Endothelial cell (in vitro differentiated cells): ENCODE measurements around the gene MDM4. TPM values are rescaled to one million over a fixed set of nuclear protein-coding genes. Genes with fewer than 3 reads are reported as not detected.

Experiments used
- DNase-seq: peaks from one replicate; pipeline ENCODE4 v3.0.0; 2021; ENCODE audit warnings: low spot score
- H3K27ac Mint-ChIP-seq: one replicate; pipeline ENCODE4 v1.8.0; 2021; ENCODE audit warnings: mixed read lengths, inconsistent platforms; ENCODE audit not compliant: unreplicated experiment
- H3K27me3 Mint-ChIP-seq: one replicate; pipeline ENCODE4 v1.8.0; 2021; ENCODE audit warnings: mild to moderate bottlenecking, moderate library complexity, mixed read lengths, inconsistent platforms; ENCODE audit not compliant: unreplicated experiment
- H3K36me3 Mint-ChIP-seq: one replicate; pipeline ENCODE4 v1.8.0; 2021; ENCODE audit warnings: mild to moderate bottlenecking, low read depth, mixed read lengths, inconsistent platforms; ENCODE audit not compliant: unreplicated experiment
- H3K4me1 Mint-ChIP-seq: one replicate; pipeline ENCODE4 v1.8.0; 2021; ENCODE audit warnings: mild to moderate bottlenecking, mixed read lengths, inconsistent platforms; ENCODE audit not compliant: unreplicated experiment
- H3K4me3 Mint-ChIP-seq: one replicate; pipeline ENCODE4 v1.8.0; 2021; ENCODE audit warnings: mild to moderate bottlenecking, mixed read lengths, inconsistent platforms; ENCODE audit not compliant: unreplicated experiment
- H3K9me3 Mint-ChIP-seq: one replicate; pipeline ENCODE4 v1.8.0; 2021; ENCODE audit warnings: mixed read lengths, inconsistent platforms; ENCODE audit not compliant: unreplicated experiment
- total RNA-seq: library from RNA; stranded (reverse); fragmentation: NEBNext Ultra II Directional; extraction: Animal tissue kit (Norgen Biotek cat#: 25700); gene quantifications from one replicate; pipeline ENCODE4 v1.2.1, GENCODE V29; 2021; ENCODE audit not compliant: unreplicated experiment
- TF ChIP-seq, protein P1 (sequence below): fragments of 200-600 bp; sonication (generic); IDR thresholded peaks from one replicate; pipeline ENCODE4 v1.5.0; 2021; ENCODE audit warnings: antibody characterized with exemption; ENCODE audit not compliant: unreplicated experiment

Gene MDM4
- total RNA-seq, 1 donor from 2014 or later = 57.8 TPM

DNA sequence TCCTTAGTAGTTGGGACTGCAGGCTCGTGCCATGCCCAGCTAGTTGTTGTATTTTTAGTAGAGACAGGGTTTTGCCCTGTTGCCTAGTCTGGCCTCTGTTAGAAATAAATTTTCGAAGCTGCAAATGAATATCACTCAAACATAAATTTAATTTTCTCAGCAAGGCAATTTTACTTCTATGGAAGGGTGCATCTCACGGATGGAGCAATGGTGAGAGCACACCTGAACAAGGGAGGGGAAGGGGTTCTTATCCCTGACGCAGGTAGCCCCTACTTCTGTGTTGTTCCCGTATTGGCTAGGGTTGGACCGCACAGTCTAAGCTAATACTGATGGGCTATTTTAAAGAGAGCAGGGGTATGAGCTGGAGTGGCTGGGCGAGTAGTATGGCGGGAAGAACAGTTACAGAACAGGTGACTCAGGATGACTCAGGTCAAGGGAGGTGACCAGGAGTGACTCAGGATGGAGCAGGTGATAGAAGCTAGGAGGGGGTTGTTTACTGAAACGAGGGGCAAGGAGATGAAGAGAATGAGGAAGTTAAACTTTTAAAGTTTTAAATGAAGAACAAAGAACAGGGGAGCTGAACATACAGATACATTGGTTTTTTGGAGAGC lies 7.5 kb downstream of the MDM4 start:
- peaks cover 3% of the 10 kb centered on the region for H3K27me3 Mint-ChIP-seq
- DNase-seq = no peak

DNA sequence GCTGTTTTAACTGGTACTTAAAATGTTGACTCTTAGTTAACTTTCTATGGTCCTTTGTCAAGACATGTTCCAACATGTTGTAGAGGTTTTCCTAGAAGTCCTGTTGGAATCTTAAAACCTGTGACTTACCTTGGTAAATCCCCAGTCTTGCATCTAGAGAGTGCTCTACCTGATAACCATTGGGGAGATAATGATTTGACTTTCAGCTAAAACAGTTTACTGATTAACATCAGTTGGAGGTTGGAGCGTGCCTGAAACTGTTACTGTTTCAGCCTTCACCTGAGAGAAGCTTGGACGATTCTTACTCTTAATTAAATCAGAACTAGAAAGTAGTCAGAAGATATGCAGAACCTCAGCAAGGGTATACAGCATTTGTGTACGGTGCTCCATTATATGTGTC lies 8.8 kb downstream of the MDM4 start:
- H3K36me3 Mint-ChIP-seq = peaks cover 42% of the 10 kb centered on the region
- no peak overlapping the region for H3K27ac Mint-ChIP-seq
- no peak overlapping the region for H3K4me3 Mint-ChIP-seq
- H3K27me3 Mint-ChIP-seq = peaks cover 3% of the 10 kb centered on the region
- TF ChIP-seq, protein P1, sequence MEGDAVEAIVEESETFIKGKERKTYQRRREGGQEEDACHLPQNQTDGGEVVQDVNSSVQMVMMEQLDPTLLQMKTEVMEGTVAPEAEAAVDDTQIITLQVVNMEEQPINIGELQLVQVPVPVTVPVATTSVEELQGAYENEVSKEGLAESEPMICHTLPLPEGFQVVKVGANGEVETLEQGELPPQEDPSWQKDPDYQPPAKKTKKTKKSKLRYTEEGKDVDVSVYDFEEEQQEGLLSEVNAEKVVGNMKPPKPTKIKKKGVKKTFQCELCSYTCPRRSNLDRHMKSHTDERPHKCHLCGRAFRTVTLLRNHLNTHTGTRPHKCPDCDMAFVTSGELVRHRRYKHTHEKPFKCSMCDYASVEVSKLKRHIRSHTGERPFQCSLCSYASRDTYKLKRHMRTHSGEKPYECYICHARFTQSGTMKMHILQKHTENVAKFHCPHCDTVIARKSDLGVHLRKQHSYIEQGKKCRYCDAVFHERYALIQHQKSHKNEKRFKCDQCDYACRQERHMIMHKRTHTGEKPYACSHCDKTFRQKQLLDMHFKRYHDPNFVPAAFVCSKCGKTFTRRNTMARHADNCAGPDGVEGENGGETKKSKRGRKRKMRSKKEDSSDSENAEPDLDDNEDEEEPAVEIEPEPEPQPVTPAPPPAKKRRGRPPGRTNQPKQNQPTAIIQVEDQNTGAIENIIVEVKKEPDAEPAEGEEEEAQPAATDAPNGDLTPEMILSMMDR = no peak
- no peak for DNase-seq
- H3K4me1 Mint-ChIP-seq = no peaks in the 10 kb centered on the region
- H3K9me3 Mint-ChIP-seq = no peaks in the 10 kb centered on the region

More for the DNA sequence above, 7.5 kb downstream of the MDM4 start:
- no peaks in the 10 kb centered on the region for H3K4me1 Mint-ChIP-seq
- peak overlapping the region; percentile 77 for H3K4me3 Mint-ChIP-seq
- TF ChIP-seq, protein P1 = no peak
- no peaks in the 10 kb centered on the region for H3K9me3 Mint-ChIP-seq
- no peak overlapping the region for H3K27ac Mint-ChIP-seq
- peaks cover 40% of the 10 kb centered on the region for H3K36me3 Mint-ChIP-seq

DNA sequence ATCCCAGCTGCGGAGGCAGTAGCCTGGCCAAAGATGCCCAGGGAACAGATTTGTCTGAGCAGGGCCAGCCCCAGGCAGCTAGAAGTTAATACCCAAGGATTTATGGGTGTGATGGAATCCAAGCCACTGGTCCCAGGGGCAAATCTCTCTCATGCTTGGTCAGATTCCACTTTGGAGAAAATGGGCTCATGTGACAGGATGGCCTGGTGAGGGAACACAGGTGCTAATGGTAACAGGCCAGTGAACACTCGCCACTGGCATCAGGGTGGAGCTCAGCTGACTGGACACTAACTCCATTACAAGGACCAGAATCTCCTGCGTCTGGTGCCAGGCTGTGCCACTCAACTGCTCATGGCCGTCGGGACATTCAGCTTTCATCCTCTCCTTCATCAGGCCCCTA lies 12.0 kb downstream of the MDM4 start:
- H3K9me3 Mint-ChIP-seq = no peaks in the 10 kb centered on the region
- H3K27me3 Mint-ChIP-seq = no peaks in the 10 kb centered on the region
- H3K4me3 Mint-ChIP-seq = peak overlapping the region; percentile 48
- H3K36me3 Mint-ChIP-seq = peaks cover 35% of the 10 kb centered on the region
- TF ChIP-seq, protein P1 = no peak
- no peaks in the 10 kb centered on the region for H3K4me1 Mint-ChIP-seq
- no peak for DNase-seq
- H3K27ac Mint-ChIP-seq = no peak overlapping the region

DNA sequence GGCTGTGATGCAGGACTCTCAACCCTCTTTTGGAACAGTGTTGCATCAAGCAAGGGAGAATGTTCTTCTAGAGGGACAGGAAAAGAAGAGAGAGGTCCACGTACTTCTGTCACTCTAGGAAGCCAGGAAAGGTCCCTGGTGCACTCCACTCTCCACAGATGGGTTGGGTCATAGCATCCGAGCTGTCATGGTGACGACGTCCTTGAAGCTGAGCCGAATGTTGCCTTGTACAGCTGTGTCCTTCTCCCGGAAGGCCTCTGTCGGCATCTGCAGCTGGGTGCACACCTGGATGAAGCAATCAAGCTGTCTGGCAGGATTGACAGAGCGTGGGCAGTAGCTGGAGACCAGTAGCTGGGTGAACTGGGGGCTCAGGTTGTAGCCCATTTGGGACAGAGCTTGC lies 12.5 kb downstream of the MDM4 start:
- Mint-ChIP-seq H3K27me3 (no peaks in the 10 kb centered on the region), H3K4me1 (no peaks in the 10 kb centered on the region), H3K36me3 (peaks cover 32% of the 10 kb centered on the region), H3K27ac (no peak overlapping the region), H3K4me3 (no peak overlapping the region), H3K9me3 (no peaks in the 10 kb centered on the region)
- DNase-seq = no peak
- TF ChIP-seq, protein P1 = no peak

DNA sequence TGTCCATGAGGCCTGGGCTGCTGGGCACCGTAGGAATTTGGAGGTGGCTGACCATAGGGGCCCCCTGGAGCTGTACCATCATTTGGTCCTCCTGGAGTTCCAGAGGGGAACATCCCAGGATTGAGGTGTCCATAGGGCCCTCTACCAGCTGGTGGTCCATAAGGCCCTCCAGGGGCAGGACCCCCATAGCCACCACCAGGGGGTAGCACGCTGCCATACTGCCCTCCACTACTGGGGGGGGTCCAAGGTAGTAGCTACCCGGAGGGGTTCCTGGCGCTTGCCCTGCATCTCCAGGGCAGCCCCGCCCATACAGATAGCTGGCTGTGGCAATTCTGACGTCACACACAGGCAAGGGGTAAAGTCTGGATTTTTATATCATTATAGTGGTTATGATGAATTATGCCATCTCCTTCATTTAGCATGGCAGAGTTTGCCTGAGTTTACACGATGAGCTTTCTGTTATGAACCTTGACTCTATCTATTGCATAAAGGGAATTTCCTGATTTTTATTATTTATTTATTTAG lies 13.2 kb downstream of the MDM4 start:
- H3K4me1 Mint-ChIP-seq = no peaks in the 10 kb centered on the region
- no peak overlapping the region for H3K4me3 Mint-ChIP-seq
- TF ChIP-seq, protein P1 = no peak
- H3K27me3 Mint-ChIP-seq = no peaks in the 10 kb centered on the region
- H3K27ac Mint-ChIP-seq = no peak overlapping the region
- H3K36me3 Mint-ChIP-seq = peaks cover 26% of the 10 kb centered on the region
- no peaks in the 10 kb centered on the region for H3K9me3 Mint-ChIP-seq
- DNase-seq = no peak
